Stimulated activated CD8-positive, alpha-beta memory T cell treated with anti-CD3 and anti-CD28 coated beads, Interleukin-4, amount 100 ng/mL, for 1 hour (primary cell): ENCODE results near the gene CENPQ.
A peak's percentile ranks its signal among the peaks of the same experiment; 100 is the strongest.
"Not testable (repeated sequence)": the region's sequence is repeated elsewhere in the genome, so short reads cannot be mapped to it uniquely, and the experiment has no call there.

Source experiments
- DNase-seq, 2 donors: peaks; one replicate each; pipeline ENCODE4 v3.0.0-alpha.2; 2020; ENCODE audit warnings: low read depth in 2 of 2, low spot score in 1 of 2

Gene CENPQ

GRCh38 chr6:49462927-49463611, at the start of gene CENPQ, which contains the start of gene MMUT:
CENPQ (plus strand) TSS chr6:49463370; CDS start chr6:49470177, 6,807 bp downstream.
MMUT (minus strand) TSS chr6:49463253; CDS start chr6:49459466, 3,787 bp downstream.
- DNase-seq, result peak; percentile 72 to 78

GRCh38 chr6:49415358-49415757, 47.8 kb upstream of the CENPQ start:
- no peak for DNase-seq

GRCh38 chr6:49416195-49416594, 47.0 kb upstream of the CENPQ start:
- no peak for DNase-seq

- DNase-seq, result no peak
Observed at GRCh38 chr6:49423817-49424216, 39.4 kb upstream of the CENPQ start.

- DNase-seq, result no peak
Observed at GRCh38 chr6:49430187-49430586, 33.0 kb upstream of the CENPQ start.

- no peak for DNase-seq
Observed at GRCh38 chr6:49430866-49431265, 32.3 kb upstream of the CENPQ start.

- no peak for DNase-seq
Observed at GRCh38 chr6:49453221-49453620, 9.9 kb upstream of the CENPQ start.

GRCh38 chr6:49454787-49455709, 8.1 kb upstream of the CENPQ start:
- DNase-seq, result no peak

GRCh38 chr6:49457771-49458170, 5.4 kb upstream of the CENPQ start:
- DNase-seq, result no peak

- DNase-seq, result no peak
Observed at GRCh38 chr6:49462071-49462470, 1.1 kb upstream of the CENPQ start.

GRCh38 chr6:49462599-49462926, 607 bp upstream of the CENPQ start:
- DNase-seq, result no peak

GRCh38 chr6:49463612-49463967, 420 bp downstream of the CENPQ start:
- DNase-seq, result no peak

- DNase-seq, result no peak
Observed at GRCh38 chr6:49464691-49465090, 1.5 kb downstream of the CENPQ start.

GRCh38 chr6:49468042-49468441, 4.9 kb downstream of the CENPQ start:
- DNase-seq, result no peak

- DNase-seq, result not testable (repeated sequence)
Observed at GRCh38 chr6:49476564-49476963, 13.4 kb downstream of the CENPQ start.

GRCh38 chr6:49479308-49479970, 16.3 kb downstream of the CENPQ start:
- DNase-seq, result no peak

GRCh38 chr6:49481846-49482245, 18.7 kb downstream of the CENPQ start:
- not testable (repeated sequence) for DNase-seq

GRCh38 chr6:49483380-49483779, 20.2 kb downstream of the CENPQ start:
- not testable (repeated sequence) for DNase-seq

GRCh38 chr6:49490633-49491032, 27.5 kb downstream of the CENPQ start:
- DNase-seq, result no peak

GRCh38 chr6:49497304-49497703, 34.1 kb downstream of the CENPQ start:
- DNase-seq, result no peak

GRCh38 chr6:49499126-49499525, 36.0 kb downstream of the CENPQ start:
- DNase-seq, result no peak

GRCh38 chr6:49499623-49500022, 36.5 kb downstream of the CENPQ start, which contains the start of gene GLYATL3:
GLYATL3 (plus strand) TSS chr6:49499923; CDS start chr6:49511991, 12,068 bp downstream.
- no peak for DNase-seq
